Lung (tissue), 12 donors: Measurements from ENCODE around the gene PDGFB. TPM values are rescaled to one million over a fixed set of nuclear protein-coding genes. Genes with fewer than 3 reads are reported as not detected.
A peak's percentile ranks its signal among the peaks of the same experiment; 100 is the strongest.

ENCODE experiments used
- ATAC-seq: fragments of 200-7000 bp; cut with Tn5 transposase; one replicate; pipeline ENCODE4 v1.9.1; 2020; ENCODE audit warnings: moderate number of reproducible peaks; ENCODE audit not compliant: insufficient read depth, low FRiP score
- DNase-seq, 3 donors: peaks; one replicate each; pipeline ENCODE4 v3.0.0-alpha.2; 2013 to 2017
- H3K27ac ChIP-seq, 2 donors: one replicate each; pipeline ENCODE4 v1.5.1; 2013; ENCODE audit warnings: mild to moderate bottlenecking in 2 of 2, moderate library complexity in 2 of 2, control low read depth in 1 of 2, inconsistent platforms in 1 of 2, low read depth in 1 of 2, low read length in 1 of 2
- H3K27me3 ChIP-seq, 3 donors: one replicate each; pipeline ENCODE4 v1.5.1; 2013; ENCODE audit warnings: low read length in 2 of 3; ENCODE audit not compliant: control insufficient read depth in 3 of 3, insufficient read depth in 3 of 3
- H3K36me3 ChIP-seq, 4 donors: one replicate each; pipeline ENCODE4 v1.5.1; 2013; ENCODE audit warnings: low read length in 4 of 4, mild to moderate bottlenecking in 1 of 4, moderate library complexity in 1 of 4; ENCODE audit not compliant: control insufficient read depth in 4 of 4, insufficient read depth in 4 of 4
- H3K4me1 ChIP-seq, 5 donors: one replicate each; pipeline ENCODE4 v1.5.1; 2013; ENCODE audit warnings: low read length in 5 of 5, mild to moderate bottlenecking in 2 of 5, moderate library complexity in 1 of 5; ENCODE audit not compliant: control insufficient read depth in 5 of 5, insufficient read depth in 5 of 5
- H3K4me3 ChIP-seq: one replicate; pipeline ENCODE4 v1.5.1; 2013; ENCODE audit warnings: mild to moderate bottlenecking, control low read depth, moderate library complexity
- H3K9ac ChIP-seq, 2 donors: one replicate each; pipeline ENCODE4 v1.5.1; 2013; ENCODE audit warnings: low read length in 2 of 2, control low read depth in 1 of 2; ENCODE audit not compliant: insufficient read depth in 1 of 2
- H3K9me3 ChIP-seq, 4 donors: one replicate each; pipeline ENCODE4 v1.5.1; 2013; ENCODE audit warnings: low read length in 3 of 4, mild to moderate bottlenecking in 1 of 4, moderate library complexity in 1 of 4; ENCODE audit not compliant: control insufficient read depth in 4 of 4, insufficient read depth in 3 of 4
- CTCF ChIP-seq: IDR thresholded peaks from 2 replicates; pipeline ENCODE4 v1.5.1; 2012; ENCODE audit warnings: mild to moderate bottlenecking; ENCODE audit errors: control extremely low read depth, extremely low read depth
- WGBS, 2 donors: extraction: QIAGEN DNeasy Blood & Tissue Kit; methylation state at CpG; one replicate each; pipeline ENCODE4 v1.1.7; 2013; 5-methylcytosine and 5-hydroxymethylcytosine counted together
- polyA plus RNA-seq, 2 donors: library from polyadenylated mRNA; stranded (reverse); fragments of 200-250 nt; gene quantifications; one replicate each; pipeline ENCODE4 v1.2.1, GENCODE V29; 2013
- total RNA-seq, 2 donors: library from RNA; depleted of rRNA in 1 of 2; stranded (reverse); fragments of >200 nt in 1 of 2; gene quantifications; one replicate each; pipeline ENCODE4 v1.2.1, GENCODE V29; 2014 to 2021
- donor health status: control.
- donor health status: control.
- donor health status: Bipolar disorder and iron deficiency.
- donor health status: healthy.
- donor health status: DM: yes; HTN: yes; CAD: no.

PDGFB gene
- total and polyA plus RNA-seq, 4 donors = 9.8 to 56.7 (median 29.5) TPM

- DNase-seq = no peak
- peak; percentile 39 for ATAC-seq
- H3K27ac ChIP-seq = no peak overlapping the region
Observed at GRCh38 chr22:39277142-39277607, 32.4 kb upstream of the PDGFB start.

DNA sequence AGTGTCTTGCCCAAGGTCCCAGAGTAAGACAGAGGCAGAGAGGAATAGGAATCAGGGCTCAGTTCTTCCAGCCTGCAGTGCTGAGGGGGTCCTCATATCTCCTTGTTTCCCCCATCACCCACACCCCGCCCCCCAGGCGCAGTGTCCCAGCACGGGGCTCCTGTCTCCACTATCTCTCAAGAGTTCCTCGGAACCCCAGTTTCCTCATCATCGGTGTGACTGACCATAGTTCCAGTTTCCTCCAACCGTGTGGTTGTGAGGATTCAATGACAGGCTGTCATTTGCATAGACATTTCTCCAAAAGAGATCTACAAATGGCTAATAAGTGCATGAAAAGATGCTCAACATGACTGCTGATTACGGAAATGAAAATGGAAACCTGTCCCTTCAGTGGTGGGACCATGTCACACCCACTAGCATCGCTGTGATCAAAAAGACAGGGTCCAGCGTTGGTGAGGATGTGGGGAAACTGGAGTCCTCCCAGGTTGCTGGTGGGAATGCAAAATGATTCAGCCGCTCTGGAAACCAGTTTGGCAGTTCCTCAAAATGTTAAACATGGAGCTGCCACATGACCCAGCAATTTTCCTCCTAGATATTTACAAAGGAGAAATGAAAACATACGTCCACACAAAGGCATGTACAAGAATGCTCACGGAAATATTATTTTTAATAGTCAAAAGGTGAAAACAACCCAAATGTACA, 31.8 kb upstream of the PDGFB start:
- Histone ChIP-seq H3K36me3 (no peaks in the 10 kb centered on the region), H3K9ac (no peak overlapping the region), H3K27me3 (no peaks in the 10 kb centered on the region), H3K4me3 (no peak overlapping the region), H3K4me1 (peaks cover 0 to 15% (median 0%) of the 10 kb centered on the region in 5 donors), H3K27ac (no peak overlapping the region), H3K9me3 (peaks cover 0 to 5% (median under 1%) of the 10 kb centered on the region in 4 donors)
- 74 to 78% methylated on average over 12 of the region's 12 CpGs for WGBS, 2 donors
- DNase-seq = no peak
- no peak for TF ChIP-seq CTCF
- no peak for ATAC-seq

More at GRCh38 chr22:39277142-39277607, 32.4 kb upstream of the PDGFB start:
- Histone ChIP-seq H3K9ac (no peak overlapping the region), H3K4me1 (peaks cover 0 to 16% (median 0%) of the 10 kb centered on the region in 5 donors), H3K27me3 (no peaks in the 10 kb centered on the region), H3K36me3 (no peaks in the 10 kb centered on the region), H3K9me3 (peaks cover 0 to 5% (median under 1%) of the 10 kb centered on the region in 4 donors), H3K4me3 (no peak overlapping the region)
- TF ChIP-seq CTCF = no peak
- 59 to 74% methylated on average over 6 of the region's 6 CpGs for WGBS, 2 donors

- Histone ChIP-seq H3K4me1 (peaks cover 0 to 10% (median 0%) of the 10 kb centered on the region in 5 donors), H3K9ac (no peak overlapping the region), H3K27me3 (no peaks in the 10 kb centered on the region), H3K9me3 (peaks cover 0 to 5% (median under 1%) of the 10 kb centered on the region in 4 donors), H3K36me3 (no peaks in the 10 kb centered on the region), H3K4me3 (no peak overlapping the region), H3K27ac (no peak overlapping the region)
- DNase-seq (no peak), ATAC-seq (no peak)
- WGBS, 2 donors = 89 to 92% methylated on average over 9 of the region's 9 CpGs
- TF ChIP-seq CTCF = no peak
Observed at GRCh38 chr22:39275814-39276439, 31.1 kb upstream of the PDGFB start.
